WTC11 (cell line): ENCODE results near the gene MSL3B.

Experiments
- ATF6 ChIP-seq: sonication (generic); formaldehyde crosslinking; IDR thresholded peaks from 2 replicates; pipeline ENCODE4 v1.8.1; 2023; ENCODE audit warnings: mild to moderate bottlenecking, missing genetic modification reagents
- CBFB ChIP-seq: sonication (generic); formaldehyde crosslinking; IDR thresholded peaks from 2 replicates; pipeline ENCODE4 v1.8.1; 2022; ENCODE audit warnings: mild to moderate bottlenecking, low read depth, missing genetic modification reagents
- CTCF ChIP-seq: fragments of 200-600 bp; IDR thresholded peaks from 2 replicates; pipeline ENCODE4 v1.8.0; 2022; ENCODE audit warnings: antibody characterized with exemption
- IRF2 ChIP-seq: sonication (generic); formaldehyde crosslinking; IDR thresholded peaks from 2 replicates; pipeline ENCODE4 v1.8.0; 2022; ENCODE audit warnings: low read depth, missing genetic modification reagents, borderline replicate concordance
- MAX ChIP-seq: sonication (generic); formaldehyde crosslinking; IDR thresholded peaks from 2 replicates; pipeline ENCODE4 v1.8.0; 2022; ENCODE audit warnings: mild to moderate bottlenecking, missing genetic modification reagents
- MYBL2 ChIP-seq: sonication (generic); formaldehyde crosslinking; IDR thresholded peaks from 2 replicates; pipeline ENCODE4 v1.8.1; 2023; ENCODE audit warnings: mild to moderate bottlenecking, moderate library complexity, missing genetic modification reagents
- NFE2L1 ChIP-seq: sonication (generic); formaldehyde crosslinking; IDR thresholded peaks from 2 replicates; pipeline ENCODE4 v1.8.1; 2023; ENCODE audit warnings: missing genetic modification reagents
- TF ChIP-seq, protein P1 (sequence below): sonication (generic); formaldehyde crosslinking; IDR thresholded peaks from 2 replicates; pipeline ENCODE4 v1.8.1; 2022; ENCODE audit warnings: low read depth, mild to moderate bottlenecking, moderate library complexity, missing genetic modification reagents, borderline replicate concordance

DNA sequence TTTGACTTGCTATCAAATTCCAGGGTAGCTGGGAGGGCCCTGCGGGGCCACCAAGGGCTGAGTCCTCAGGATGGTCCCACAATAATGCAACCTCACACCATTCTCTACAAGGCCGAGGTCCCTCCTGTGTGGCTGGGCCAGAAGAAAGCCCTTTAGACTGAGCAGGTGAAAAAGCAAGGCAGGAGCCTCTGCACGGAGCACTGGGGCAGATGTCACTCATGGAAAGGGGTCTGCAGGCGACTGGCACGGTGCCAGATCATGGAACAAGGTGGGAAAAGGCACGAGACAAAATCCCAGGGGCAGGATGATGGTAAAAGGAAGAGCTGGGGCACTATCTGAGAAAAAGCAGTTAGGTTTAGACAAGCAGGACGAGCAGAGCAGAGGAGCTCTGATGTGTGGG is 29.9 kb downstream of the MSL3B start:
- TF ChIP-seq IRF2 (CRISPR knock-in tag) (no peak), NFE2L1 (no peak), ATF6 (CRISPR knock-in tag) (no peak), CBFB (CRISPR knock-in tag) (no peak), MAX (no peak), MYBL2 (CRISPR knock-in tag) (no peak), CTCF (no peak)
- TF ChIP-seq, protein P1, sequence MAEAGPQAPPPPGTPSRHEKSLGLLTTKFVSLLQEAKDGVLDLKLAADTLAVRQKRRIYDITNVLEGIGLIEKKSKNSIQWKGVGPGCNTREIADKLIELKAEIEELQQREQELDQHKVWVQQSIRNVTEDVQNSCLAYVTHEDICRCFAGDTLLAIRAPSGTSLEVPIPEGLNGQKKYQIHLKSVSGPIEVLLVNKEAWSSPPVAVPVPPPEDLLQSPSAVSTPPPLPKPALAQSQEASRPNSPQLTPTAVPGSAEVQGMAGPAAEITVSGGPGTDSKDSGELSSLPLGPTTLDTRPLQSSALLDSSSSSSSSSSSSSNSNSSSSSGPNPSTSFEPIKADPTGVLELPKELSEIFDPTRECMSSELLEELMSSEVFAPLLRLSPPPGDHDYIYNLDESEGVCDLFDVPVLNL (CRISPR knock-in tag), result no peak
